ENCODE results near the gene CCDC59.

DNA sequence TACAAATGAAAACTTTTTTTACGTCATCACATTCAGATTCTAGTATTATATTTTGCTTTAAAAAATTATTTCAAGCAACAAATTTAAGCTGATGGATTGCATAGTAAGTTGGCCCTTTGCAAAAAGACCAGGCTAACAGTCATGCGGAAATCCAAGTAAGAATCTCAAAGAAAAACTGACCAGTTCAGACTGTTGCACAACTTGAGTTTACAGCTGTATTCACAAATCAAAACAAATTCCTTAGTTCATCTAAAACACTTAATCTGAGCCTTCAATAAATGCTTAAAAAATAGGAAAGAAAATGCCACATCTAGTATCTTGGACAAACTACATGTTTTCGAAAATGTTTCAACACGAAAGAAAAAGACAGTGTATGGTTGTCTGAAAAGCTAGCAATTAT, 847 bp downstream of the CCDC59 start:
- TF ChIP-seq, protein P1, sequence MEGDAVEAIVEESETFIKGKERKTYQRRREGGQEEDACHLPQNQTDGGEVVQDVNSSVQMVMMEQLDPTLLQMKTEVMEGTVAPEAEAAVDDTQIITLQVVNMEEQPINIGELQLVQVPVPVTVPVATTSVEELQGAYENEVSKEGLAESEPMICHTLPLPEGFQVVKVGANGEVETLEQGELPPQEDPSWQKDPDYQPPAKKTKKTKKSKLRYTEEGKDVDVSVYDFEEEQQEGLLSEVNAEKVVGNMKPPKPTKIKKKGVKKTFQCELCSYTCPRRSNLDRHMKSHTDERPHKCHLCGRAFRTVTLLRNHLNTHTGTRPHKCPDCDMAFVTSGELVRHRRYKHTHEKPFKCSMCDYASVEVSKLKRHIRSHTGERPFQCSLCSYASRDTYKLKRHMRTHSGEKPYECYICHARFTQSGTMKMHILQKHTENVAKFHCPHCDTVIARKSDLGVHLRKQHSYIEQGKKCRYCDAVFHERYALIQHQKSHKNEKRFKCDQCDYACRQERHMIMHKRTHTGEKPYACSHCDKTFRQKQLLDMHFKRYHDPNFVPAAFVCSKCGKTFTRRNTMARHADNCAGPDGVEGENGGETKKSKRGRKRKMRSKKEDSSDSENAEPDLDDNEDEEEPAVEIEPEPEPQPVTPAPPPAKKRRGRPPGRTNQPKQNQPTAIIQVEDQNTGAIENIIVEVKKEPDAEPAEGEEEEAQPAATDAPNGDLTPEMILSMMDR (IDR thresholded peaks at IDR 0.05) = no peak
- TF ChIP-seq POLR2A (IDR thresholded peaks at IDR 0.05) = no peak
